ENCODE measurements around the gene GUCY2D.
"Not testable (repeated sequence)": the region's sequence is repeated elsewhere in the genome, so short reads cannot be mapped to it uniquely, and the experiment has no call there.

GUCY2D gene

GRCh38 chr17:8001976-8002720 lies at the start of gene GUCY2D:
Gene GUCY2D, plus strand, starts transcription at chr17:8002615. Its CDS starts 433 bp downstream, at chr17:8003048.
- no peak for DNase-seq

GRCh38 chr17:7953266-7953665 lies 49.1 kb upstream of the GUCY2D start:
- not testable (repeated sequence) for DNase-seq

GRCh38 chr17:7955414-7956227 lies 46.8 kb upstream of the GUCY2D start:
- DNase-seq = no peak

GRCh38 chr17:7956228-7956965 lies 46.0 kb upstream of the GUCY2D start:
- DNase-seq = no peak

GRCh38 chr17:7959503-7960253 lies 42.7 kb upstream of the GUCY2D start:
- no peak for DNase-seq

- DNase-seq = no peak
These were observed 41.0 kb upstream of the GUCY2D start for GRCh38 chr17:7961421-7961820.

GRCh38 chr17:7967751-7968150 lies 34.7 kb upstream of the GUCY2D start:
- no peak for DNase-seq

GRCh38 chr17:7969433-7969832 lies 33.0 kb upstream of the GUCY2D start:
- no peak for DNase-seq

GRCh38 chr17:7971651-7972050 lies 30.8 kb upstream of the GUCY2D start:
- no peak for DNase-seq

- DNase-seq = no peak
These were observed 30.2 kb upstream of the GUCY2D start for GRCh38 chr17:7972131-7972785.

- DNase-seq = no peak
These were observed 27.7 kb upstream of the GUCY2D start for GRCh38 chr17:7974638-7975131.

- DNase-seq = no peak
These were observed 25.4 kb upstream of the GUCY2D start for GRCh38 chr17:7977039-7977438.

- no peak for DNase-seq
These were observed 24.6 kb upstream of the GUCY2D start for GRCh38 chr17:7977805-7978204.

- no peak for DNase-seq
These were observed 20.2 kb upstream of the GUCY2D start for GRCh38 chr17:7982173-7982572.

GRCh38 chr17:7982666-7983065 lies 19.7 kb upstream of the GUCY2D start:
- DNase-seq = no peak

GRCh38 chr17:7984904-7985303 lies 17.5 kb upstream of the GUCY2D start:
- DNase-seq = no peak

GRCh38 chr17:7987112-7987893 lies 15.1 kb upstream of the GUCY2D start:
- DNase-seq = no peak

- peak; percentile 24 for DNase-seq
These were observed 13.7 kb upstream of the GUCY2D start for GRCh38 chr17:7988750-7989178.

- DNase-seq = peak; percentile 13
These were observed 12.4 kb upstream of the GUCY2D start for GRCh38 chr17:7989781-7990655.

GRCh38 chr17:7992516-7992915 lies 9.9 kb upstream of the GUCY2D start:
- DNase-seq = no peak
